IMR-90 (cell line): ENCODE results near the gene WIPI1. TPM values are rescaled to one million over a fixed set of nuclear protein-coding genes. Genes with fewer than 3 reads are reported as not detected.

Experiments
- ATAC-seq: fragments of 200-7000 bp; cut with Tn5 transposase; 2 replicates; pipeline ENCODE4 v1.9.1; 2020; ENCODE audit warnings: low read depth, mild to moderate bottlenecking, moderate library complexity
- BruUV-seq: library from RNA; stranded (reverse); fragments of 400-500 nt; replicated peaks from 2 replicates; lab custom pipeline; 2021; lab: Mats Ljungman, UMichigan
- CTCF ChIA-PET: fragments of 300-600 bp; formaldehyde crosslinking; extraction: SDS; loops from one replicate; lab custom pipeline; 2021; ENCODE audit warnings: antibody characterized with exemption; lab: Yijun Ruan, JAX
- POLR2A ChIA-PET: fragments of 300-600 bp; sonication (Branson Sonifier 250); formaldehyde crosslinking; loops from one replicate; lab custom pipeline; 2022; ENCODE audit warnings: antibody characterized with exemption; ENCODE audit not compliant: unreplicated experiment; lab: Charles Lee
- DNase-seq: peaks from one replicate; pipeline ENCODE4 v3.0.0; 2013
- H2AFZ ChIP-seq: replicated peaks from 2 replicates; pipeline ENCODE3; 2013; ENCODE audit warnings: low read length, mild to moderate bottlenecking; ENCODE audit not compliant: poor library complexity
- H2AK5ac ChIP-seq: 2 replicates; pipeline ENCODE4 v1.6.1; 2013; ENCODE audit warnings: low read depth, low read length, inconsistent platforms
- H2AK9ac ChIP-seq: replicated peaks from 2 replicates; pipeline ENCODE3; 2013; ENCODE audit warnings: mild to moderate bottlenecking, low read depth, low read length, moderate library complexity; ENCODE audit not compliant: poor library complexity
- H2BK120ac ChIP-seq: 2 replicates; pipeline ENCODE4 v1.6.1; 2013; ENCODE audit warnings: low read depth, low read length, inconsistent platforms
- H2BK15ac ChIP-seq: 3 replicates; pipeline ENCODE4 v1.6.1; 2013; ENCODE audit warnings: low read depth, low read length, inconsistent platforms
- H2BK20ac ChIP-seq: 2 replicates; pipeline ENCODE4 v1.6.1; 2013; ENCODE audit warnings: low read depth, mild to moderate bottlenecking, inconsistent platforms, low read length, moderate library complexity
- H2BK5ac ChIP-seq: 2 replicates; pipeline ENCODE4 v1.6.1; 2013; ENCODE audit warnings: mild to moderate bottlenecking, low read depth, low read length, inconsistent platforms; ENCODE audit not compliant: poor library complexity, severe bottlenecking
- H3K14ac ChIP-seq: replicated peaks from 2 replicates; pipeline ENCODE4 v1.6.1; 2013; ENCODE audit warnings: low read depth, low read length, inconsistent platforms
- H3K18ac ChIP-seq: 2 replicates; pipeline ENCODE4 v1.6.1; 2013; ENCODE audit warnings: low read depth, low read length, control low read depth
- H3K23ac ChIP-seq: 2 replicates; pipeline ENCODE4 v1.6.1; 2013; ENCODE audit warnings: low read depth, low read length, inconsistent platforms
- H3K27ac ChIP-seq: 2 replicates; pipeline ENCODE4 v1.5.1; 2013; ENCODE audit warnings: mild to moderate bottlenecking, control low read depth, low read length; ENCODE audit not compliant: insufficient read depth
- H3K27me3 ChIP-seq: 2 replicates; pipeline ENCODE4 v1.6.1; 2013; ENCODE audit warnings: low read length; ENCODE audit not compliant: control insufficient read depth, insufficient read depth
- H3K36me3 ChIP-seq: 2 replicates; pipeline ENCODE4 v1.6.1; 2013; ENCODE audit warnings: low read length, mixed read lengths; ENCODE audit not compliant: control insufficient read depth, insufficient read depth
- H3K4ac ChIP-seq: 2 replicates; pipeline ENCODE4 v1.6.1; 2013; ENCODE audit warnings: low read depth, low read length, inconsistent platforms
- H3K4me1 ChIP-seq: 2 replicates; pipeline ENCODE4 v1.6.1; 2013; ENCODE audit warnings: low read length, mixed read lengths; ENCODE audit not compliant: control insufficient read depth, insufficient read depth
- H3K4me2 ChIP-seq: 2 replicates; pipeline ENCODE4 v1.6.1; 2013; ENCODE audit warnings: low read depth, mild to moderate bottlenecking, control low read depth, low read length, moderate library complexity
- H3K4me3 ChIP-seq: 2 replicates; pipeline ENCODE4 v1.5.1; 2013; ENCODE audit warnings: low read depth, mild to moderate bottlenecking, control low read depth, low read length, moderate library complexity; ENCODE audit not compliant: insufficient read depth
- H3K56ac ChIP-seq: 2 replicates; pipeline ENCODE4 v1.6.1; 2013; ENCODE audit warnings: low read length, inconsistent platforms; ENCODE audit not compliant: insufficient read depth; ENCODE audit errors: extremely low read depth
- H3K79me1 ChIP-seq, 2 experiments: 2 replicates each; pipeline ENCODE4 v1.6.1; 2013; ENCODE audit warnings: low read length in 2 of 2, inconsistent platforms in 1 of 2, low read depth in 1 of 2
- H3K9ac ChIP-seq: 2 replicates; pipeline ENCODE4 v1.6.1; 2013; ENCODE audit warnings: low read depth, low read length, control low read depth
- H3K9me1 ChIP-seq: 2 replicates; pipeline ENCODE4 v1.6.1; 2013; ENCODE audit warnings: low read length, inconsistent platforms; ENCODE audit not compliant: insufficient read depth
- H3K9me3 ChIP-seq: 2 replicates; pipeline ENCODE4 v1.6.1; 2013; ENCODE audit warnings: low read length; ENCODE audit not compliant: control insufficient read depth, insufficient read depth
- H4K20me1 ChIP-seq: 2 replicates; pipeline ENCODE4 v1.6.1; 2013; ENCODE audit warnings: low read length, inconsistent platforms; ENCODE audit not compliant: insufficient read depth
- H4K5ac ChIP-seq: 2 replicates; pipeline ENCODE4 v1.6.1; 2013; ENCODE audit warnings: mild to moderate bottlenecking, low read depth, low read length, control low read depth
- H4K8ac ChIP-seq, 2 experiments: 2 replicates each; pipeline ENCODE4 v1.6.1; 2013; ENCODE audit warnings: low read depth in 2 of 2, low read length in 2 of 2, control low read depth in 1 of 2, inconsistent platforms in 1 of 2
- H4K91ac ChIP-seq: 2 replicates; pipeline ENCODE4 v1.6.1; 2013; ENCODE audit warnings: low read depth, low read length, inconsistent platforms; ENCODE audit not compliant: insufficient read depth
- CEBPB ChIP-seq: IDR thresholded peaks from 2 replicates; pipeline ENCODE4 v1.6.1; 2012; ENCODE audit warnings: low read depth, low read length, improper control_type of control experiment
- FOS ChIP-seq: fragments of 150-350 bp; IDR thresholded peaks from 2 replicates; pipeline ENCODE4 v1.6.1; 2016; ENCODE audit warnings: low read depth, low read length
- MXI1 ChIP-seq: IDR thresholded peaks from 2 replicates; pipeline ENCODE4 v1.6.1; 2012; ENCODE audit warnings: low read depth, mild to moderate bottlenecking, low read length, moderate library complexity, borderline replicate concordance
- NFE2L2 ChIP-seq: fragments of 150-350 bp; IDR thresholded peaks from 2 replicates; pipeline ENCODE4 v1.6.1; 2016; ENCODE audit warnings: low read depth, mild to moderate bottlenecking, low read length
- SMC3 ChIP-seq: fragments of 150-350 bp; IDR thresholded peaks from 2 replicates; pipeline ENCODE4 v1.6.1; 2016; ENCODE audit warnings: low read depth, mild to moderate bottlenecking, antibody characterized with exemption, low read length, moderate library complexity
- WGBS, 2 experiments: methylation state at CpG; one replicate each; pipeline versions ENCODE4 v1.1.5 to v1.1.7; 2013; ENCODE audit warnings: missing lambda C conversion rate in 2 of 2; ENCODE audit not compliant: insufficient read length in 1 of 2; ENCODE audit errors: extremely low coverage in 2 of 2; 5-methylcytosine and 5-hydroxymethylcytosine counted together
- dilution Hi-C: fragments of 300-500 bp; cut with HindIII; formaldehyde crosslinking; loops from one replicate; pipeline ENCODE4 v1.14.3; 2018; ENCODE audit warnings: low sequenced_read_pairs; ENCODE audit not compliant: unreplicated experiment
- in situ Hi-C: fragments of 300-500 bp; cut with MboI; formaldehyde crosslinking; loops from 3 replicates; pipeline ENCODE4 v1.14.3; 2019; ENCODE audit warnings: low sequenced_read_pairs, inconsistent platforms, mixed read lengths
- intact Hi-C: fragments of 100-400 bp; cut with micrococcal nuclease; formaldehyde crosslinking; loops from 2 replicates; pipeline ENCODE4 v1.10.0; 2022
- polyA plus RNA-seq, 3 experiments: library from polyadenylated mRNA; depleted of rRNA; stranded (reverse); fragments of >200 nt; gene quantifications; 2 replicates each; pipeline ENCODE4 v1.2.3, GENCODE V29; 2012; ENCODE audit warnings: low replicate concordance in 1 of 3
- total RNA-seq: library from RNA; depleted of rRNA; stranded (reverse); fragments of >200 nt; gene quantifications from 2 replicates; pipeline ENCODE4 v1.2.3, GENCODE V29; 2012
- TF ChIP-seq, protein P1 (sequence below): fragments of 150-350 bp; IDR thresholded peaks from 2 replicates; pipeline ENCODE4 v1.6.1; 2016; ENCODE audit warnings: low read depth, mild to moderate bottlenecking, low read length, moderate library complexity, borderline replicate concordance

WIPI1 gene
- total and polyA plus RNA-seq, 2 of the 4 experiments (the other 2 are of a cell fraction) = 78.6 to 129 TPM

DNA sequence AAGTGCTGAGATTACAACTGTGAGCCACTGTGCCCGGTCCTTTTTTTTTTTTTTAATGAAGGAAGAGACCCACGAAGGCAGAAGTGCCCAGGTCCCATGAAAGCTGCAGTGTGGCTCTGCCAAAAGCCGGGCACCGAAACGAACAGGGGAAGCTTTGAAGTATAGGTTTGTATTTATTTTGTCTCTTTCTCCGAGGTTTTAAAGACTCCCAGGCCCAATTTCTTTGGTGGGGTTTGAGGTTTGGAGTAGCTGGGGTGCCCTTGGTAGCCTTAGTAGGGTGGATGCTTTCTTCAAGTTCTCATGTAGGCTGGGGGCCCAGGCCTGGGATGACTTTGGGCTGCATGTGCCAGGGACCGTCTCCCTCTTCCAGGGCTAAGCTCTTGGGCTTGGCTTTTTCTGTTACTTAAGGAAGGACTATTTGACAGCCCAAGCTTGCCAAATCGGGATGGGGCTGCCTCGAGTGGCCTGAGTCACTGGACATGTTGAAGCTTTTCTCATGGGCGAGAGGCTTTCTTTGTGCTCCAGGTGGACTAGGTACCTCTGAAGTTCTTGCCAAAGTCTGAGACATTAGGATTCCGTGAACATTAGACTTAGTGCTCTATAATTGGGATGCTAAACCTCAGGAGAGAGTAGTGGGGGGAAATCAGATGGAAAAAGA is 66.3 kb downstream of the WIPI1 start:
- ATAC-seq (peak; percentile 29), DNase-seq (peak; percentile 45)
- 0 out of 3 replicates have a peak overlapping the region, but pooled peaks have one; percentile 70 for H2BK15ac ChIP-seq
- H4K5ac ChIP-seq = peak overlapping the region; percentile 12
- peaks cover 2% of the 10 kb centered on the region for H3K4me1 ChIP-seq
- 65% methylated on average over 6 of the region's 11 CpGs; no CpG with 5 or more reads in 1 of the 2 experiments for WGBS, 2 experiments
- H3K4ac ChIP-seq = peak overlapping the region; percentile 5
- intact Hi-C loops (no loop called here), dilution Hi-C loops (no loop called here), in situ Hi-C loops (no loop called here)
- H3K27ac ChIP-seq = no peak overlapping the region
- no peak overlapping the region for H3K4me3 ChIP-seq
- H2BK120ac ChIP-seq = peak overlapping the region; percentile 52; the same call in 1 of the 2 replicates
- no peaks in the 10 kb centered on the region; the same call in 1 of the 2 replicates for H3K9me3 ChIP-seq
- peak overlapping the region; percentile 46 for H2AFZ ChIP-seq
- H3K14ac ChIP-seq = no peak overlapping the region
- H3K56ac ChIP-seq = no peak overlapping the region
- H2AK9ac ChIP-seq = no peak overlapping the region
- no peaks in the 10 kb centered on the region for H4K20me1 ChIP-seq
- no peaks in the 10 kb centered on the region for H3K36me3 ChIP-seq
- H4K91ac ChIP-seq = no peak overlapping the region
- ChIA-PET CTCF (interaction anchor here (6.1 kb wide), 1 partner anchor 8 kb away, joined by 27 read pairs; no protein-coding TSS in a partner anchor), POLR2A (no interaction called here)
- H3K9me1 ChIP-seq = peaks cover 2% of the 10 kb centered on the region; the same call in 1 of the 2 replicates
- no peaks in the 10 kb centered on the region for H3K79me1 ChIP-seq
- no peak overlapping the region for H3K4me2 ChIP-seq
- no peak overlapping the region for H2BK5ac ChIP-seq
- no peak overlapping the region for H3K9ac ChIP-seq
- H4K8ac ChIP-seq = no peak overlapping the region; a peak in 1 of 4 replicates
- no peak overlapping the region for H2AK5ac ChIP-seq
- TF ChIP-seq FOS (no peak), SMC3 (no peak), CEBPB (no peak), NFE2L2 (no peak), MXI1 (no peak)
- TF ChIP-seq, protein P1, sequence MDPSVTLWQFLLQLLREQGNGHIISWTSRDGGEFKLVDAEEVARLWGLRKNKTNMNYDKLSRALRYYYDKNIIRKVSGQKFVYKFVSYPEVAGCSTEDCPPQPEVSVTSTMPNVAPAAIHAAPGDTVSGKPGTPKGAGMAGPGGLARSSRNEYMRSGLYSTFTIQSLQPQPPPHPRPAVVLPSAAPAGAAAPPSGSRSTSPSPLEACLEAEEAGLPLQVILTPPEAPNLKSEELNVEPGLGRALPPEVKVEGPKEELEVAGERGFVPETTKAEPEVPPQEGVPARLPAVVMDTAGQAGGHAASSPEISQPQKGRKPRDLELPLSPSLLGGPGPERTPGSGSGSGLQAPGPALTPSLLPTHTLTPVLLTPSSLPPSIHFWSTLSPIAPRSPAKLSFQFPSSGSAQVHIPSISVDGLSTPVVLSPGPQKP = no peak
- H3K18ac ChIP-seq = no peak overlapping the region
- peak overlapping the region; percentile 71; the same call in 1 of the 2 replicates for H2BK20ac ChIP-seq
- H3K23ac ChIP-seq = no peak overlapping the region
- H3K27me3 ChIP-seq = no peaks in the 10 kb centered on the region
- BruUV-seq = no TSS peak
